Stimulated activated CD4-positive, alpha-beta T cell treated with anti-CD3 and anti-CD28 coated beads, Interleukin-12 subunit alpha, Interleukin-12 subunit beta, amount 100 ng/mL, for 48 hours (primary cell): Measurements from ENCODE around the gene RPS6KA5.
A peak's percentile ranks its signal among the peaks of the same experiment; 100 is the strongest.
"Not testable (repeated sequence)": the region's sequence is repeated elsewhere in the genome, so short reads cannot be mapped to it uniquely, and the experiment has no call there.

Experiments used
- DNase-seq, 3 donors: peaks; one replicate each; pipeline ENCODE4 v3.0.0-alpha.2; 2020; ENCODE audit warnings: low read depth in 2 of 3, low spot score in 1 of 3

The RPS6KA5 gene

DNA sequence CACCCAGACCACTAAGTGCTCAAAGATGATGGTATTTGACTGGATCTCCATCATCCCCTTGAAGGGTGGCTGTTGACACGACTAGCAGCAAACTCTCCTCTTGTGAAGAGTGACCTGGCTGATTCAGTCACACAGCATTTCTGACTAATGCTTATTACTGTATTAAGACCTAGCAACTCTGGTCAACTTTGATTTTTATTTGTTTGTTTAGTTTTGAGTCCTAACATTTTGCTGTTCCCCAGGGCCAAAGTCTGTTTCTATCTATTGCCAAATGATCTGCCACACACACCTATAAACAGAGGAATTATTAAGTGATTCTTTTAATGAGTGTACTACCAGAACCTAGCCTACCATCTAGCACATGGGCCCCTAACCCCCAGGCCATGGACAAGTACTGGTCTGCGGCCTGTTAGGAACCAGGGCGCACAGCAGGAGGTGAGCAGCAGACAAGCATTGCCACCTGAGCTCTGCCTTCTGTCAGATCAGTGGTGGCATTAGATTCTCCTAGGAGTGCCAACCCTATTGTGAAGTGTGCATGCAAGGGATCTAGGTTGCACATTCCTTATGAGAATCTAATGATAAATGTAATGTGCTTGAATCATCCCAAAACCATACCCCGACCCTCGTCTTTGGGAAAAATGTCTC is 120.0 kb downstream of the RPS6KA5 start:
- no peak for DNase-seq

DNA sequence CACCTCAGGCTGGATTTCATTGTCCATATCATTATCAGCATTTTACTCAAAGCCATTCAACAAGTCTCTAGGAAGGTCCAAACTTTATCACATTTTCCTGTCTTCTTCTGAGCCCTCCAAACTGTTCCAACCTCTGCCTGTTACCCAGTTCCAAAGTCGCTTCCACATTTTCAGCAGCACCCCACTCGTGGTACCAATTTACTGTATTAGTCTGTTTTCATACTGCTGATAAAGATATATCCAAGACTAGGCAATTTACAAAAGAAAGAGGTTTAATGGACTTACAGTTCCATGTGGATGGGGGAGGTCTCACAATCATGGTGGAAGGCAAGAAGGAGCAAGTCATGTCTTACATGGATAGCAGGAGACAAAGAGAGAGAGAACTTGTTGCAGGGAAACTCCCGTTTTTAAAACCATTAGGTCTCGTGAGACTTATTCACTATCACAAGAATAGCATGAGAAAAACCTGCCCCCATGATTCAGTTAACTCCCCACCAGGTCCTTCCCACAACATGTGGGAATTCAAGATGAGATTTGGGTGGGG is 121.1 kb downstream of the RPS6KA5 start:
- DNase-seq, result not testable (repeated sequence)

DNA sequence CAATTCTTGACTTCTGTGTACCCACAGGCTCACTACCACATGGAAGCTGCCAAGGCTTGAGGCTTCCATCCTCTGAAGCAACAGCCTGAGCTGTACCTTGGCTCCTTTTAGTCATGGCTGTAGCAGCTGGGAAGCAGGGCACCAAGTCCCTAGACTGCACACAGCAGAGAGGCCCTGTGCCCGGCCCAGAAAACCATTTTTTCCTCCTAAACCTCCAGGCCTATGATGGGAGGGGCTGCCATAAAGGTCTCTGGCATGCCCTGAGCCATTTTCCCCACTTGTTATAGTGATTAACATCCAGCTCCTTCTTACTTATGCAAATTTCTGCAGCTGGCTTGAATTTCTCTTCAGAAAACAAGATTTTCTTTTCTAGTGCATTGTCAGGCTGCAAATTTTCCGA is 121.8 kb downstream of the RPS6KA5 start:
- DNase-seq, result no peak

DNA sequence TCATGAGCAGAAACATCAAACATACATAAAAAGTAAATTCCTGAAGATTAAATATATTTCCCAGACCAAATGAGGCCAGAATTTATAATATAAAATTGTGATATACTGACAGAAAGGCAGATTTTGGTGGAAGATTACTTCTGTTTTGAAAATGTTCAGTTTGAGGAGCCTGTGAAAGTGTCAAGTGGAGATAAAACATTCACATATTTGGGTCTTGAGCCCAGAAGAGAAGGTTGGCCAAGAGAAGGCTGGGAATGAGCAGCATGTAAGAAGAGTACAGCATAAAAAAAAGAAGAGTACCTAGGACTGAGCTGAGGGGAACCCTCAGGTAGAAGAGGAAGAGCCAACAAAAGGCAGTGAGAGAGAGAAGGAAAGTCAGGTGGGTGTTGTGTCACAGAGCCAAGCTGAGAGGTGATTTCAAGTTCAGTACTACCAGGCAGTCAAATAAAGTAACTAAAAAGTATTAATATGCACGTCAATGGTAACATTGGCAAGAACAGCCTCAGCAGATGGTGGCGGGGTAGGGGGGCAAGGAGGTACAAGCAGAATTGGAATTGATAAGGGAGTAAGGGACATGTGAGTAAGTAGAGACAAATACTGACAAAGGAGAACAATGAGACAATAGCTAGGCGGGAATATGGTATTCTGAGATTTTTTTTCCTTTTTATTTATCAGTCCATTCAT is 123.5 kb downstream of the RPS6KA5 start:
- DNase-seq, result no peak

DNA sequence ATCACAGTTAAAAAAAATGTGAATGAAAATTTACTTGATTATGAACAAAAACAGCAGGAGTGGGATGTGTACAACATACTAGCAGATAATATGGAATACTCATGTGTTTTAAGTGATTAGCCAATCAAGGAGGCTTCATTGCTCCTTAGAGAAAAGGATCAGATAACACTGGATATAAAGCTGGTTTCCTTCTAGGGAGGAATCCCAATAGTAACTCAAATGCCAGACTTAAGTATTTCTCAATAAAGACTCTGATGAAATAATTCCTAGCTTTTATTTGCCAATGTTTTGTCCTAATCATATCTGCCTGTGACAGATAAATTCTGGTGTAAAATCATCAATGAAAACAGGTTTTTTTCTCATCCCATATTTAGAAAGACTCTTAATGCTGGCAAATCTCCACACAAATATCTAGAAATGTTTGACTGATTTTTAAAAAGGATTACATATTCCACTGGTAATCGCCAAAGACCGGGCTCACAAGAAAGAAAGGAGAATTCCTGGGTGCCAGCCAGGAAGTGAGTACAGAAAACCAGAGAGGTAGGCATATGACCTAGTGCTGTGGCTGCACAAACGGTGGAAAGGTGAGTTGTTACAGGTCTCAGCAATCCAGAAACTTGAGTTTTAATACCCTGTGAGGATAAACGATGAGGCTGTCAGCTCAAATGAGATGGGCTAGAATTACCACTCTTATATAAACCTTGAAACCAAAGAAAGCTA is 135.7 kb downstream of the RPS6KA5 start:
- no peak for DNase-seq

DNA sequence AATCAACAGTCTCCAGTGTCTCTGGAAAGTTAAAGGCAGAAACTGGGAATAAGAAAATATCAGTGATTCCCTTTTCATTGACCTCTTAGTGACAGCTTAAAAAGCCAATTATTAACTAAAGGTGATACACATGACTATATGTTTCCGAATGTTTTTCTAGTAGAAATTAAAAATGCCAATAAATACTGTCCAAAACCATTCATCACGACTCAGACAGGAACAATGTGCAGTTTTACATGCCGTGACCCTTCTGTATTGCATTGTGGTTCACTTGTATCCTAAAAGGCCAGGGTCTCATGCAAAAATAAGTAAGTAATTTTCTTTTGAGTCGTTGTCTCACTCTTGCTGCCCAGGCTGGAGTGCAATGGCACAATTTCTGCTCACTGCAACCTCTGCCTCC is 138.3 kb downstream of the RPS6KA5 start:
- DNase-seq, result no peak

DNA sequence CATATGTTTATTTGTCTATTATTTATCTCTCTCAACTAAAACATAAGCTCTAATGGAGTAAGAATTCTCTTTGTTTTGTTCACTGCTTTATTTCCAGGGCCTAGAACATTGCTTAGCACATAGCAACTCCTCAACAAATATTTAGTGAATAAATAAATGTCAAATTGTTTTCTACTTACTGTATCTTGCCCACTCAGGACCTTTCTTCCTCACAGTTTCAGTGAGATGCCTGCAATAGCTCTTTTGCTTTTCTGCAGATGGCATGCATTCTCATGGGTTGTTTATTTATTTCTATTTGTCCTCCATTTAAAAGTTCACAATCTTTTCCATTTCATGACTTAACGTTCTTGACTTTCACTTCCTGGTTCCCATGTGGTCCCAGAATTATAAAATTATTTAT is 149.3 kb downstream of the RPS6KA5 start:
- no peak for DNase-seq

DNA sequence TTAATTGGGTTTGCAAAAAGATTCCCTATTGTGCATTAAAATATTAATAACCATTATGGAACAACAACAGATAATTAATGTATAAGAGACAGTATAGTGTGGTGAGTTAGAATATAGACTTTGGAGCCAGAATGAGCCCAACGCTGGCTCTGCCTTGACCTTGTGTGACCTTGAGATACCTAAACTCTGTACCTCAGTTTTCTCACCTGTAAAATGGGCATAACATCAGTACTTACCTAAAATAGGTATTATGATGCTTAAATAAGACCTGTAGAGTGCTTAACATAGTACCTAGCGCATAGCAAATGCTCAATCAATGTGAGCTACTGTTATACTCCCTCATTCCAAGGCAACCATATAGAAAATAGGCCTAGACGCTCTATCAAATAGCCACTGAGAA is 153.3 kb downstream of the RPS6KA5 start:
- no peak for DNase-seq

DNA sequence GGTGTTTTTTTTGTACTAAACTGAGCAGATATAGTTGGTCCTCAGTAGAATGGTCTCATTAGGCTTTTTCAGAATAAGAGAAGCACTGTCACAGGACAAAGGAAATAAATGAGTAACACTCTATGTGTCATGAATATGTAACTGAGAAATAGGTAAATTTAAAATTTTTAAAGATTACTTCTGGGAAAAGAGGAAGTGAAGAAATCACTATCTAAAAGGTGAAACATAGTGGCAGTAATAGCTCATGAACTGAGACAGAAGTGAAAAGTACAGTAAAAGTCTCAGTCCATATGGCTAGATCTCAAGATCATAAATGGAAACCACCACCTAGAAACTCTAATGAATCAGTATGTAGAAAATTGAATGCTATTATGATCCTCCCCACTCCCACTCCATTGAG is 154.9 kb downstream of the RPS6KA5 start:
- DNase-seq, result no peak

DNA sequence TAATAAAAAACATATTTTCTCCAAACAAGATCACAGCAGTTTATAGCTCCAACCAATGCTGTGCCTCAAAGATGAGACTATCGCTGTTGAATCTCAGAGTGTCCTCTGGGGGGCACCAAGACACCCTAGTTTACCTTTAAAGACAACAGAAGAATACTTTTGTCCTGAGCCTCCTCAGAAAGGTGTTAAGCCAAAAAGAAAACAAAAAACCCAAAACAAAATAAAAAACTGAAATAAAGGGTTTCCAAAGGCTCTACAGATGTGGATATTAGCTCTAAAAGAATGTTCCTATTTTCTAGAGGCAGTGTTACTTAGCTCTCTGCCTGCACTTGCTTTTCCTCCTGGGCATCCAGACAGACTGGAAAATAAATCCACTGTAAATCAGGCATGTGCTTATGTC is 157.3 kb downstream of the RPS6KA5 start:
- peak; percentile 35 to 53 (median 36) for DNase-seq

DNA sequence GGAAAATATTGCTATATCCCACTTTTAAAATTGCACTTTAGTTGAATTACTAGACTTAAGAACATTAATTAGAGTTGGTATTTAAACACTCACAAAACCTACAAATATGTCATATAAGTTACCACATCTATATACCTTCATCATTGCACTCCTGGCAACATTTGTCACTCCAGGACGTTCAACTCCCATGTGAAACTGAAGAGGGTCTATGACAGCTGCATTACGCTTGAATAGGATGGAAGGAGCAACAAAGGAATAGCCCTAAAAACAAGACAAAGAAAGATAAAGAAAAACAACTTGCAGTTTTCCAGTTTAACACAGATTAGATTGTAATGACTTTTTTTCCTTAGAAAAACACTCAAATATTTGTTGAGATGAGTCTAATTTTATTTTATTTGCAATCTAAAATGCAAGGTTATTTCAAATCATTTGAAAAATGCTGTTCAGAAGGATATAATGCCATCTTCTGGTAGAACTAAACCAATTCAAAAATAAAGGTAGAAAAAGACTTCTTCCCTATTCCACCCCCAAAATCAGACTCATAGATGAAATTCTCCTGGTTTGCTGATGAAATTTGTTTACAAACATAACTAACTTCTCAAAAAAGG is 159.9 kb downstream of the RPS6KA5 start:
- DNase-seq, result no peak

DNA sequence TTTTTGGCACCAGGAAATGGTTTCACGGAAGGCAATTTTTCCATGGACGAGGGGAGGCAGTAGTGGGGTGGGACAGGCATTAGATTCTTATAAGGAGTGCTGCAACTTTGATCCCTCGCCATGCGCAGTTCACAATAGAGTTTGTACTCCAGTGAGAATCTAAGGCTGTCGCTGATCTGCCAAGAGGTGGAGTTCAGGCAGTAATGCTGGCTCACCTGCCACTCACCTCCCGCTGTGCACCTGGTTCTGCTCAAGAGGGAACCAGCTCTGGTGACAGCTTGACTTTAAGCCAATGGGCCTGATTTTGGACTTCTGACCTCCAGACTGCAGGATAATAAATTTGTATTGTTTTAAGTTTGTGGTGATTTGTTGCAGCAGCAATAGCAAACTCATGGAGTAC is 163.4 kb downstream of the RPS6KA5 start:
- DNase-seq, result no peak

DNA sequence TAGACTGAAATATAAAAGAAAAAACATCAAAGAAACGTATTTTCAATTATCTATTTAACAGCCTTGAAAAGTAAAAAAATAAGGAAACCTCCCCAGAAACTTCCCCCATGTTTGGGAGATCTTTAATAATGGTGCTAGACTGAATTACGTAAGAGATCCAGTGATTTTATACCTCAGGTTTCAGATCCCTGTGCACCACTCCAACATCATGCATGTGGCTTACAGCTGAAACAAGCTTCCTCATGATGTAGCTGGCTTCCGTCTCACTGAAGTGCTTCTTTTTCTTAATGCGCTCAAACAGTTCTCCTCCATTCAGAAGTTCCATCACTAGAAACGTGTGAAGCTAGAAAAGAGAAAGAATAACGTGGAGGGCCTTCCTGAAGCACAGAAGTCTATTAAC is 166.2 kb downstream of the RPS6KA5 start:
- no peak for DNase-seq

DNA sequence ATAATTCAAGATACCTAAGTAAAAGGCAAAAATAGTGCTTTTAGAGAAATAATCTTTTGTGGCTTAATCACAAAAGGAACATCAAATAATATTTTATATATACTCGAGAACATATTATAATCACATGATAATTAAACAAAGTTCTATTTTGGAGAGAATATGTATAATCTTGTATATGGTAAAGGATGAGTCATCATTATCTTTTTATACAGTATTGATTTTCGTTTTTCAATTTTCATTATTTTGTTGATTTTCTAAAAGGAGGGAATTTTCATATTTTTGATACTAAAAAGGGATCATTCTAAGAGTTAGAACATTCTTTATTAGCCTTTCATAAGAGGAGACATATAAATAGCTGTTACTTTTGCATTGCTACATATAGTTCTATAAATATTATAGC is 166.9 kb downstream of the RPS6KA5 start:
- DNase-seq, result no peak

DNA sequence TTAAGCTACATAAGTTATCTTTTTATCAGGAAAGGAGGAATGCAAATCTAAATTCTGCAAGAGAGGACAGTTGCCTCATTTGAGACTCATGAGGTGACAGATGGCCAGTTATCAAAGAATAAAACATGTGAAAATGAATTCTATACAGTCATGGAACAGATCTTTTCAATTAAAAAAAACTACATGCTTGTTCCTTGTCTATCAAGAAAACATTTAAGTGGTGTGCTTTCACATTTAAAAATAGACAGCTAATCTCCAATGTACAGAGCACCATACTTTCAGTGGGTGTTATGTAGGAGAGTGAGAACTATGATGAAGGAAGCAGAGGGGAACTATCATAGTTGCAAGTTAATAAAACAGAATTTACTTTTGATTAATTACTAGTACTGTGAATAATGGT is 167.5 kb downstream of the RPS6KA5 start:
- DNase-seq, result no peak

DNA sequence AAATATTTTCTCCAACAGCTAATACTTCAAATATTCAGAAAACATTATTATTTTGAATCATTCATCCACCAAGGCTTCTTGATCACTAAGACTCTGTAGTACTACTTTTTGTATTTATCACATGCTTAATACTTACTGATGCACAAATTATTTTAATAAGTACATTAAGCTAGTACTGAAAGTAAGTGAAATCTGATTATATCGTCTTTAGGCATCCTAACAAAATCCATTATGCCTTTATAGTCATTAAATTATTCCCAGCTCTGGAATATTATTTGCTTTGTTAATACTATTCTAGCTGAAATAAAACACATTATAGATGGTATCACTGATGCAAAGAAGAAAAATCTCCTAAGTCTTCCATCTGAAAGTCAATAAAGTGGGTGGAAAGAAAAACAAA is 169.1 kb downstream of the RPS6KA5 start:
- DNase-seq, result no peak

DNA sequence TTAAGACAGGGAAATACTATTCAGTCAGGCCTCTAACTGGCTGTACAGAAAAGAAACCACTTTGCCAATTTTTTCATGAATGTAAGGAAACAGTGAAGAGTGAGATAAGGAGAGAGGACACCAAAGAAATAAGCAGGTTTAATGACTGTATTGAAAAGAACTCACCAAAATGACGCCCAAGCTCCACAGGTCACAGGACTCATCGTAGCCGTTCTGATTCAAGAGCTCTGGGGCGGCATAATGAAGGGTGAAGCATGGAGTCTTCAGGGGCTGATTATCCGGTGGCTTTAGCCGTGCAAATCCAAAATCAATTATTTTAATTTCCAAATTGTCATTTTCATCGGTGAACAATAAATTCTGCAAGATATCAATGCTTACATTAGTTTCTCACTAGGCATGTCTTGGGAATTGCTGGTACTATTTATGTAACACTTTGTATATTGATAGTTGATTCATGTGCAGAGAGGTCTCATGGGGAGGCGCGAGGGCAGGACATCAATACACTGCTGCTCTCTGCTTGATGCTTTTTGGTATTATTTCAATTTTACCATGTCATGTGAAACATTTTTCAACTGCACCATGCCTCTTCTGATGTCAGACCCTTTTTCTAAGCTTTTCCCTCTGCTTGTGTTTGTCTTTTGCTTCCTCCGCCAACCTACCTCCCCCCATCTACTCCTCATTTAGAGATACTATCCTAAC is 170.0 kb downstream of the RPS6KA5 start:
- no peak for DNase-seq

DNA sequence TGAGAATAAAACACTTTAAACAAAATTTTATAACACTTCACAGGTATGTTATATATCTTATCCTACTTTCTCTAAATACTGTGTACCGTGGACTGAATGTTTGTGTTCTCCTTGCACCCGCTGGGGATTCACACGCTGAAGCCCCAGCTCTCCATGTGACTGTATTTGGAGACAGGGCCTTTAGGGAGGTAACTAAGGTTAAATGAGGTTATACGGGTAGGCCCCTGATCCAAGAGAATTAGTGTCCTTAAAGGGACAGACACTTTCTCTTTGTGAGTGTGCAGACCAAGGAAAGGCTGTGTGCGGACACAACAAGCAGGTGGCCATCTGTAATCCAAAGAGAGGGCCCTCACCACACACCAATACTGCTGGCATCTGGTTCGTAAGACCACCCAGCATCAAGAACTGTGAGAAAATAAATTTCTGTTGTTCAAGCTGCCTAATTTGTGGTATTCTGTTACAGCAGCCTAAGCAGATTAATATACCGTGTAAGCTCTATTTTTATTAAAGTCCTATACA is 174.1 kb downstream of the RPS6KA5 start:
- DNase-seq, result no peak

DNA sequence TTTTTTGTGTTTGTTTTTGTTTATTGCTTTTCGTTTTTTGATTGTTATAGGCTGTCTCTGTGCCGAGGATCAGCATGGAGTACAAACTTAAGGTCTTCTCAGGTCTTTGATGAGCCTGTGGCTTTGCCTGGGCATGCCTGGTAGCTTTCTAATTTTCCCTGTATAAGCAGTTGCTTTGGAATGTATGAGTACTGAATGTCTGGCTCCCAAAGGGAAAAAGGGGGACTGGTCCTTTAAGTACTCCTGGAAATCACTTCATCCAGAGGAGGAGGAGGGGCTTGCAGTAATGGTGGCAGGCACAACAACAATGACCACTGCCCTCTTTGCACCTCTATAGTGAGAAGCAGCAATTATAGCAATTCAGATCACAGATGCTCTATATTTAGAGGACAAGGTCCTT is 176.7 kb downstream of the RPS6KA5 start:
- no peak for DNase-seq

DNA sequence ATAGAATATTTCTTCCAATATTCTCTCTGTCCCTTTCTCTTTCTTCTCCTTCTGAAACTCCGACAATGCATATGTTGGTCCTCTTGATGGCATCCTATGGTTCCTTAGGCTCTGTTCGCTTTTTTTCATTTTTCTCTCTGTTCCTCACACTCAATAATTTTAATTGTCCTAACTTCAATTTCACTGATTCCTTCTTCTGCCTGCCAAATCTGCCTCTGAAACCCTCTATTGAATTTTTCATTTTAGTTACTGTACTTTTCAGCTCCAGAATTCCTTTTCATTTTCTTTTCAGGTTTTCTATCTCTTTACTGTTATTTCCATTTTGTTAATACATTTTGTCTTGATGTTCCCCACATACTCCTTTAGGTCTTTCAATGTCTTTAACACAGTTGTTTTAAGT is 177.2 kb downstream of the RPS6KA5 start:
- no peak for DNase-seq

DNA sequence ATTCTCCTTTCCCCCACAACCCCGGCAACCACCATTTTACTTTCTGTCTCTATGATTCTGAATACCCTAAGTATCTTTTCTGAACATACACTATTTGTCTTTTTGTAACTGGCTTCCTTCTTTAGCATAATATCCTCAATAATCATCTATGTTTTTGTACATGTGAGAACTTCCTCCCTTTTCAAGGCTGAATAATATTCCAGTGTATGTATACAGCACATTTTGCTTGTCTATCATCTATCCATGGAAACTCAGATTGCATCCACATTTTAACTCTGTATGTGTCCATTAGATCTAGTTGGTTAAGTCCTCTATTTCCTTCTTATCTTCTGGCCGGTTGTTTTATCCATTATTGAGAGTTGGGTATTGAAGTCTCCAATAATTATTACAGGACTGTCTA is 180.2 kb downstream of the RPS6KA5 start:
- no peak for DNase-seq
